ENCODE measurements around the gene CCL22.
"Not testable (repeated sequence)": the region's sequence is repeated elsewhere in the genome, so short reads cannot be mapped to it uniquely, and the experiment has no call there.

CCL22 gene, protein sequence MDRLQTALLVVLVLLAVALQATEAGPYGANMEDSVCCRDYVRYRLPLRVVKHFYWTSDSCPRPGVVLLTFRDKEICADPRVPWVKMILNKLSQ

GRCh38 chr16:57358527-57359095 is at the start of gene CCL22:
Gene CCL22, plus strand, starts transcription at chr16:57358783. Its CDS starts 34 bp downstream, at chr16:57358817.
- no peak for DNase-seq

GRCh38 chr16:57310801-57311200 is 47.8 kb upstream of the CCL22 start:
- DNase-seq = no peak

DNA sequence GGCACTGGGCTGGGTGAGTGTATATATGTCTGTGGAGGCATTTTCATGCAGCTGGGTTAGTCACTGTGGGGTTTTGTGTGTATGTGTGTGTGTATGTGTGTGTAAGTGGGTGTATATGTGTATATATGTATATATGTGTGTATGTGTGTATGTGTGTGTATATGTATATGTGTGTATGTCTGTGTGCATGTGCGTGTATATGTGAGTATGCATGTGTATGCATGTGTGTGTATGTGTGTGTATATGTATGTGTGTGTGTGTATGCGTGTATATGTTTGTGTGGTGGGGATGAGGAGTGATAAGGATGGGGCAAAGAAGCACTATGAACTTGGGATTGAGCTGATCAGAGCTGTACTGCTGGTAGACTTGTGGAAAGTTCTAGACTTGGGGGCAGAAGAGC is 45.1 kb upstream of the CCL22 start:
- no peak for DNase-seq

GRCh38 chr16:57314161-57314785 is 44.3 kb upstream of the CCL22 start:
- DNase-seq = no peak

- DNase-seq = no peak
These were observed 43.2 kb upstream of the CCL22 start for GRCh38 chr16:57315416-57315815.

- DNase-seq = no peak
These were observed 42.1 kb upstream of the CCL22 start for GRCh38 chr16:57316390-57317017.

- no peak for DNase-seq
These were observed 40.2 kb upstream of the CCL22 start for GRCh38 chr16:57318240-57318970.

DNA sequence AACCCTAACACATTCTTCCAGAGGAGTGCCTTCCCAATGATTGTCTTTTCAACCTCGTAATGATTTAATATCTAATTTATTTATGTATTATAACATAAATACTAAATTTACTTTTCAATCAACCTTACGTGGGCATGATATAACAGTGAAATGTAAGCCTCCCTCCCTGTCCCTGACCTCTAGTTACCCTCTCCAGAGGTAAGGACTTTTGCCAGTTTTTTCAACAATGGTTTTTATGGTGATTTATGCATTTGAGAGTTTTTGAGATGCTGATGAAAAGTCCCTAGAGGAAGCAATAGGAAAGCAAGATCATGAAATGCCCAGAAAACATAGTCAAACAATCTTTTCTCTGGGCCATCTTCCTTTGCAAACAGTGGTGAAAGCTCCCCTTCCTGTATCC is 38.9 kb upstream of the CCL22 start:
- DNase-seq = no peak

- no peak for DNase-seq
These were observed 33.8 kb upstream of the CCL22 start for GRCh38 chr16:57324749-57325148.

DNA sequence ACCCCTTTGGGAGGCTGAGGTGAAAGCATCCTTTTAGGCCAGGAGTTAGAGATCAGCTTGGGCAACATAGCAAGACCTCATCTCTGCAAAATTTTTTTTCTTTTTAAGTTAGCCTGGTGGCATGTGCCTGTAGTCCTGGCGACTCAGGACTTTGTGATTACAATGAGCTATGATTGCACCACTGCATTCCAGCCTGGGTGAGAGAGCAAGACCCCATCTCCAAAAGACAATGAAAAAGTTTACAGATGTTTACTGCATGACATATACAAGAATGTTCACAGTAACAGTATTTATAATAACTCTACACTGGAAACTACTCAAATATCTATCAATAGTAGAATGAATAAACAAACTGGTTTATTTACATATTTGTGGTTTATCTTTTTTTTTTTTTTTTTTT is 33.1 kb upstream of the CCL22 start:
- DNase-seq = no peak

- DNase-seq = no peak
These were observed 28.8 kb upstream of the CCL22 start for GRCh38 chr16:57329718-57330327.

DNA sequence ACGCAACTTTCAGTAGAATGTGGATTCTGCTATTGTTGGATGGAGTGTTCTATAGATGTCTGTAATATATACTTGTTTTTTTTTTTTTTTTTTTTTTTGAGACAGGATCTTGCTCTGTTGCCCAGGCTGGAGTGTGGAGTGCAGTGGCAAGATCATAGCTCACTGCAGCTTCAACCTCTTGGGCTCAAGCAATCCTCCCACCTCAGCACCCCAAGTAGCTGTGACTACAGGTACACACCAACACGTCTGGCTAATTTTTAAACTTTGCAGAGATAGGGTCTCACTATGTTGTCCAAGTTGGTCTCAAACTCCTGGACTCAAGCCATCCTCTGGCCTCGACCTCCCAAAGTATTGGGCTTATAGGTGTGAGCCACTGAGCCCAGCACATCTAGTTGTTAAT is 27.2 kb upstream of the CCL22 start:
- no peak for DNase-seq

DNA sequence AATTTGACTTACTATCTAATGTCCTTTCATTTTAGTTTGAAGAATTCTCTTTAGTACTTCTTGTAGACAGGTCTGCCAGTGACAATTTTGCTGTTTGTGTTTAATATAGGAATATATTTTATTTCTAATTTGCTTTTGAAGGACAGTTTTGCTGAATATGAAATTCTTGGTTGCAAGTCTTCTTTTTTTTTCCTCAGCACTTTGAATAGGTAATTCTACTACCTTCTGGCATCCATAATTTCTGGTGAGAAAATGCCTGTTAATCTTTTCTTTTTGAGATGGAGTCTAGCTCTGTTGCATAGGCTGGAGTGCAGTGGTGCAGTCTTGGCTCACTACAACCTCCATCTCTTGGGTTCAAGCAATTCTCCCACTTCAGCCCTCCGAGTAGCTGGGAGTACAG is 25.2 kb upstream of the CCL22 start:
- no peak for DNase-seq

DNA sequence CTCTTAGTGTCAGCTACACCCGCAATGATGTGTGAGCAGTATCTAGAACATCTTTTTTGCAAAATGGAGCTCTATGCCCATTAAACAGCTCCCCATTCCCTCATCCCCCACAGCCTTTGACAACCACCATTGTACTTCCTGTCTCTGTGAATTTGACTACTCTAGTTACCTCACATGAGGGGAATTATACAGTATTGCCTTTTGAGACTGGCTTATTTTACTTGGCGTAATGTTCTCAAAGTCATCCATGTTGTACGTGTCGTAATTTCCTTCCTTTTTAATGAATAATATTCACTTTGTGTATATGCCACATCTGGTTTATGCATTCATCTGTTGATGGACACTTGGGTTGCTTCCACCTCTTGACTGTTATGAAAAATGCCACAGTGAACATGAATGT is 23.2 kb upstream of the CCL22 start:
- no peak for DNase-seq

GRCh38 chr16:57341062-57341440 is 17.5 kb upstream of the CCL22 start:
- no peak for DNase-seq

GRCh38 chr16:57341441-57342303 is 16.9 kb upstream of the CCL22 start:
- DNase-seq = no peak

- DNase-seq = not testable (repeated sequence)
These were observed 16.0 kb upstream of the CCL22 start for GRCh38 chr16:57342606-57343005.

GRCh38 chr16:57343221-57343620 is 15.4 kb upstream of the CCL22 start:
- no peak for DNase-seq

DNA sequence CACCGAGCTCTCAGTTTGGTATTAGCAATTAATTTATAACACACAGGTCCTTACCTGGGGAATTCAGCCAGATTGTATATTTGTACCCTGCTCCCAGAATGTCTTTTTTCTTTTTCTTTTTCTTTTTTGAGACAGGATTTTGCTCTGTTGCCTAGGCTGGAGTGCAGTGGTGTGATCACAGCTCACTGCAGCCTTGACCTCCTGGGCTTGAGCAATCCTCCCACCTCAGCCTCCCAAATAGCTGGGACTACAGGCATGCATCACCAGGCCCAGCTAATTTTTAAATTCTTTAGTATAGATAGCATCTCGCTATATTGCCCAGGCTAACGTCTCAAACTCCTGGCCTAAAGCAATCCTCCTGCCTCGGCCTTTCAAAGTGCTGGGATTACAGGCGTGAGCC is 14.5 kb upstream of the CCL22 start:
- DNase-seq = not testable (repeated sequence)

- DNase-seq = no peak
These were observed 13.6 kb upstream of the CCL22 start for GRCh38 chr16:57345021-57345420.

- no peak for DNase-seq
These were observed 12.8 kb upstream of the CCL22 start for GRCh38 chr16:57345666-57346204.

GRCh38 chr16:57347858-57348257 is 10.7 kb upstream of the CCL22 start:
- DNase-seq = no peak

All from NCI-H1105 treated with DMSO at 0.1 percent for 48 hours (cell line).